HEK293T (cell line): ENCODE results near the gene OPA3.

ENCODE experiments used
- BHLHE40 ChIP-seq: fragments of 450-650 bp; IDR thresholded peaks from 2 replicates; pipeline ENCODE4 v1.6.1; 2016; ENCODE audit warnings: mild to moderate bottlenecking, moderate library complexity, borderline replicate concordance
- FOXM1 ChIP-seq: fragments of 450-650 bp; IDR thresholded peaks from 2 replicates; pipeline ENCODE4 v1.6.1; 2017; ENCODE audit warnings: mild to moderate bottlenecking, borderline replicate concordance
- HDGF ChIP-seq: fragments of 450-650 bp; IDR thresholded peaks from 2 replicates; pipeline ENCODE4 v1.6.1; 2017; ENCODE audit warnings: antibody characterized with exemption, borderline replicate concordance
- SUZ12 ChIP-seq: fragments of 450-650 bp; IDR thresholded peaks from 2 replicates; pipeline ENCODE4 v1.6.1; 2016; ENCODE audit warnings: mild to moderate bottlenecking
- ZNF384 ChIP-seq: fragments of 450-650 bp; IDR thresholded peaks from 2 replicates; pipeline ENCODE4 v1.6.1; 2016

- TF ChIP-seq ZNF384: no peak
- no peak for TF ChIP-seq SUZ12
- TF ChIP-seq HDGF: no peak
- TF ChIP-seq FOXM1: no peak
- no peak for TF ChIP-seq BHLHE40
Observed at GRCh38 chr19:45501730-45502014, 82.9 kb downstream of the OPA3 start.
